ENCODE results near the gene STRBP.

Gene STRBP

GRCh38 chr9:123175854-123176629 is 92.3 kb downstream of the STRBP start:
- in situ Hi-C loops (cut with MboI; ENCODE audit: low pct_unique_long_range_greater_than_20kb, low sequenced_read_pairs, unreplicated experiment), result no loop called here
- TF ChIP-seq, protein P1, sequence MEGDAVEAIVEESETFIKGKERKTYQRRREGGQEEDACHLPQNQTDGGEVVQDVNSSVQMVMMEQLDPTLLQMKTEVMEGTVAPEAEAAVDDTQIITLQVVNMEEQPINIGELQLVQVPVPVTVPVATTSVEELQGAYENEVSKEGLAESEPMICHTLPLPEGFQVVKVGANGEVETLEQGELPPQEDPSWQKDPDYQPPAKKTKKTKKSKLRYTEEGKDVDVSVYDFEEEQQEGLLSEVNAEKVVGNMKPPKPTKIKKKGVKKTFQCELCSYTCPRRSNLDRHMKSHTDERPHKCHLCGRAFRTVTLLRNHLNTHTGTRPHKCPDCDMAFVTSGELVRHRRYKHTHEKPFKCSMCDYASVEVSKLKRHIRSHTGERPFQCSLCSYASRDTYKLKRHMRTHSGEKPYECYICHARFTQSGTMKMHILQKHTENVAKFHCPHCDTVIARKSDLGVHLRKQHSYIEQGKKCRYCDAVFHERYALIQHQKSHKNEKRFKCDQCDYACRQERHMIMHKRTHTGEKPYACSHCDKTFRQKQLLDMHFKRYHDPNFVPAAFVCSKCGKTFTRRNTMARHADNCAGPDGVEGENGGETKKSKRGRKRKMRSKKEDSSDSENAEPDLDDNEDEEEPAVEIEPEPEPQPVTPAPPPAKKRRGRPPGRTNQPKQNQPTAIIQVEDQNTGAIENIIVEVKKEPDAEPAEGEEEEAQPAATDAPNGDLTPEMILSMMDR (IDR thresholded peaks at IDR 0.05; ENCODE audit: extremely low read depth, insufficient read depth, missing control alignments), result no peak
- no peak for DNase-seq (ENCODE audit: low spot score)

GRCh38 chr9:123174887-123175518 is 93.4 kb downstream of the STRBP start:
- DNase-seq (ENCODE audit: low spot score), result peak; percentile 47
- TF ChIP-seq, protein P1 (IDR thresholded peaks at IDR 0.05; ENCODE audit: extremely low read depth, insufficient read depth, missing control alignments), result no peak
- in situ Hi-C loops (cut with MboI; ENCODE audit: low pct_unique_long_range_greater_than_20kb, low sequenced_read_pairs, unreplicated experiment), result no loop called here

DNA sequence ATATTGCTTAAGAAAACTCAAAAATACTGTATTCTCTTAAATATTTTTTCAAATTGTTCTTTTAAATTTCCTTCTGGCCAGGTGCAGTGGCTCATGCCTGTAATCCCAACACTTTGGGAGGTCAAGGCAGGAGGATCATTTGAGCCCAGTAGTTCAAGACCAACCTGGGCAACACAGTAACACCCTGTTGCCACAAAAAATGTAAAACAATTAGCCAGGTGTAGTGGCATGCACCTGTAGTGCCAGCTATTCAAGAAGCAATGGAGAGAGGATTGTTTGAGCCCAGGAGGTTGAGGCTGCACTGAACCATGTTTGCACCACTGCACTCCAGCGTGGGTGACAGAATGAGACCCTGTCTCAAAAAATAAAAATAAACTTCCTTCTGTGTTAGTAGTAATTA is 94.3 kb downstream of the STRBP start:
- DNase-seq (ENCODE audit: low spot score), result no peak
- in situ Hi-C loops (cut with MboI; ENCODE audit: low pct_unique_long_range_greater_than_20kb, low sequenced_read_pairs, unreplicated experiment), result no loop called here

DNA sequence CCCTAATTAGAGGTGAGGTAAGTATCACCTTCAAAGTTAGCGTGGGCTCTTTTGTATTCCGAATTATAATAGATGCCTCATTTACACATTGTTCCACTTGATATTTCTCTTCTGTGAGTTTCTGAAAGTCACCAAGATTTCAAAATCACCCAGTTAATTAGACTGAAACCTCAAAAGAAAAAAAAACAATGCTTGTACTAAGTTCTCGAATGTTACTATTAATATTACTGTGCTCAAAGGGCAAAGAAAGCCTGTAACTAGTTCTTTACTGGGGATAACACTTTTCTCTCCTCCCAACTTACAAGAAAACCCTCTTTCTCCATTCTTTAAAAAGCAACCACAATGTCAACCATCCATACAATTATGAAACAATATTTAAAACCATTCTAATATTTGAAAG is 98.5 kb downstream of the STRBP start:
- in situ Hi-C loops (cut with MboI; ENCODE audit: low pct_unique_long_range_greater_than_20kb, low sequenced_read_pairs, unreplicated experiment), result no loop called here
- peak; percentile 5 for DNase-seq (ENCODE audit: low spot score)
- TF ChIP-seq, protein P1 (IDR thresholded peaks at IDR 0.05; ENCODE audit: extremely low read depth, insufficient read depth, missing control alignments), result no peak

More for the DNA sequence above, 94.3 kb downstream of the STRBP start:
- TF ChIP-seq, protein P1 (IDR thresholded peaks at IDR 0.05; ENCODE audit: extremely low read depth, insufficient read depth, missing control alignments), result no peak

DNA sequence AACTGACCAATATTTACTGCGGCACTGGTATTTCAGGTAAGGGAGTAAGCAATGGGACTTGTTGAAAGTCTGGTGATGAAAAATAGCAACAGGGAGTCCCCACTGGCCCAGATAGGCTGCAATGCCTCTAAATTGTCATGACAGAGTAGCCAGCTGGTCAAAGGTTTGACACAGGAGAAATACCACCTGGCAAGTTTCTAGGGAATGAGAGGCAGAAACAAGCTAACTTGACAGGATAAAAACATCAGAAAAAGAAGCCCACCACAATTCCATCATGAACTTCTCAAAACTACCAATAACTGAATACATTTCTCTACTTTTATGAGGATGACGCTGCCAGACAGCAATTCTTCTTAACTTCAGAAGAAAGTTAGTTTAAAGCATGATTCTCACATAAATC is 99.8 kb downstream of the STRBP start:
- in situ Hi-C loops (cut with MboI; ENCODE audit: low pct_unique_long_range_greater_than_20kb, low sequenced_read_pairs, unreplicated experiment), result no loop called here
- no peak for DNase-seq (ENCODE audit: low spot score)
- TF ChIP-seq, protein P1 (IDR thresholded peaks at IDR 0.05; ENCODE audit: extremely low read depth, insufficient read depth, missing control alignments), result no peak

- TF ChIP-seq, protein P1 (IDR thresholded peaks at IDR 0.05; ENCODE audit: extremely low read depth, insufficient read depth, missing control alignments), result no peak
- in situ Hi-C loops (cut with MboI; ENCODE audit: low pct_unique_long_range_greater_than_20kb, low sequenced_read_pairs, unreplicated experiment), result no loop called here
- DNase-seq (ENCODE audit: low spot score), result no peak
These were observed 100.9 kb downstream of the STRBP start for GRCh38 chr9:123167474-123167873.
